Measurements from ENCODE around the gene VPS13D.

GRCh38 chr1:12548279-12548972, 318.6 kb downstream of the VPS13D start:
- TF ChIP-seq CTCF (IDR thresholded peaks at IDR 0.05 in 8 of 11, conservative IDR thresholded peaks at IDR 0.05 in 3 of 11) = no peak
- no peak for TF ChIP-seq POLR2AphosphoS5 (IDR thresholded peaks at IDR 0.05)
- TF ChIP-seq POLR2A (IDR thresholded peaks at IDR 0.05) = no peak
